ENCODE measurements around the gene NACC2.
A peak's percentile ranks its signal among the peaks of the same experiment; 100 is the strongest.

NACC2 gene

DNA sequence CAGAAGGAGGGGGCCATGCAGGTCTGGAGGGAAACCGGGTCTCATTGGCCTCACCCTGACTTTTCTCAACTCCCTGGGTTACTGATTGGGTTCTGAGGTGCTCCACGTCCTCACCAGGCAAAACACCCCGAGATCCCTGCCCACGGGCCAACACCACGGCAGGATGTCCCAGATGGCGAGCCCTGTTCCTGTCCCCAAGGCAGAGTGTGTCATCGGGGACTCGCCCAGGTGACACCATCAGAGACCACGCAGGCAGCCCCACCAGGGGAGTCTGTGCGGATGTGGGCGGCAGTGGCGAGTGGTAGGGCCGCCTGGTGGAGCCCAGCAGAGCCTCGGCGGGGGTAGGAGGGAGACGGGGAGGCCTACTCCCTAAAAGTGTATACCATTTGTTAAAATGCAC is 74.9 kb downstream of the NACC2 start:
- DNase-seq: no peak

DNA sequence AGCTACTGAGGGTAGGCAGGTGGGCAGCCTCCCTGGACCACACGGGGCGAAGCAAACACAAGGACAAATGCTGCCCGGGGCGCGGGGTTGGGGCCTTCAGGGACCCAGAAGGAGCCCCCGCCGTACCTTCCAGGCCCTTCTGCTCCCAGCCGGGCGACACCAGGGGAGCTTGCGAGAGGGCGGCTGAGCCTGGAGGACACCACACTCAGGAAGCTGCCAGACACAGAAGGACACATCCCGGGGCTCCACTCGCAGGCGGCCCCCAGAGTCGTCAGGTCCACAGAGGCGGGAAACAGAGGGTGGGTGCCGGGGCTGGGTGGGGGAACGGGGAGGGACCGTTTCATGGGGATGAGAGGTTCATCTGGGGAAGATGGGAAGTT is 75.4 kb downstream of the NACC2 start:
- DNase-seq: no peak

DNA sequence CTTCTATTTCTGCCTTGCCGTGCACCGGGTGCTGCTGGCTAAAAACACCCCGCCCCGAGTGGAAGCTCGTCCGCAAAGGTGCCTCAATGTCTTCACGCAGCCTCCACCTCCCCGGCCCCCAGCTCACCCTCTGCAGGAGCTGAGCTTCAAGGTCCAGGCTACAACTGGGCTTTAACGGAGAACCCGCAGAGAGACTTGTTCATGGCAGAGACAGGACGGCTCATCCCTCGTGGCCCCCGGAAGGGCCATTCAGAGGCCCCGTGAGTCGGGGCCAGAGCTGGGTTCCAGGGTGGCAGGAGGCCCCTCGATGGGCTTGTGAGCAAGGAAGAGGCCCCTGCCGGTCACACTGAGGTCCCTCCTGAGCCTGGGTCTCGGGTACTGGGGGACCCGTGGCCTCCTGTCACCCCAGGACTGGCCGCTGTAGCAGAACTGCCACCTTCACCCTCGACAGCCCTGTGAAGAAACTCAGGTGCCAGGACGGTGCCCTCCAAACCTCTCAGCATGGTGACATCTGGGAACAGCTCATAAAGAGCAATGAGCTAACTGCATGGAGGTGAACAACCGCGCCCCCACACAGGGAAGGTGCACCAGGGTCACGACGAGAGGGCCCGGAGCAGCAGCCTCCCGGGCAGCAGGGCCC is 75.9 kb downstream of the NACC2 start:
- no peak for DNase-seq

DNA sequence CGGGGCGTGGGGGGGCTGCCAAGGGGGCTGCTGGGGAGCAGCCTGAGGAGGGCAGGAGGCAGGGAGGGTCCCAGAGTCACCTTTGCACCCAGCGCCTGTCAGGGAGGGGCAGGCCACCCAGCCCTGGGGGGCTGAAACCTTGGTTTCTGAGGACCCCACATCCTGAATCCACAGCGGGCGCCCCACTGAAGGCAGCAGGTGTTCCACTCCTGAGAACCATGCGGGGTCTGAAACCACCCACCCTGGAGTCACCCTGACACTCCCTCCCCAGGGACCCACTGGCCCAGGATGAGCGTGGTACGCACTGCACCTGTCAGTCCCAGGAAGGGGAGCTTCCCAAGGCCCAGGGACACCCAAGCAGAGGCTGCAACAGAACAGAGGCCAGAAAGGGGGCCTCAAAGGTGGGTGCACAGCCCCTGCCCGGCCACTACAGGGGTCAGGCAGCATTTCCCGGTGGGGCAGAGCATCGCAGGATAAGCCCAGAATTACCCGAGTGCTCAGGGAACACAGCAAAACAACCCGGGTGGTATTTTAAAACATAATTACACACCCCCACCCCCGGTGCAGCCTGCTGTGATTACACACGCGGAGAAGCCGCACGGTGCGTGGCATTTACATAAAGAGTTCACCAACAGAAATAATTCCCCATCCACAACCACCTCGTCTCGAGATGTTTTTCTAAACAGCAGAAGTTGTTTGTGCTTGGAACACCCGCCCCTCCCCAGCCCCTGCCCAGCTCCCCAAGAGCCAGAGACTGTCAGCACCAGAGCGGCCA is 76.6 kb downstream of the NACC2 start:
- no peak for DNase-seq

DNA sequence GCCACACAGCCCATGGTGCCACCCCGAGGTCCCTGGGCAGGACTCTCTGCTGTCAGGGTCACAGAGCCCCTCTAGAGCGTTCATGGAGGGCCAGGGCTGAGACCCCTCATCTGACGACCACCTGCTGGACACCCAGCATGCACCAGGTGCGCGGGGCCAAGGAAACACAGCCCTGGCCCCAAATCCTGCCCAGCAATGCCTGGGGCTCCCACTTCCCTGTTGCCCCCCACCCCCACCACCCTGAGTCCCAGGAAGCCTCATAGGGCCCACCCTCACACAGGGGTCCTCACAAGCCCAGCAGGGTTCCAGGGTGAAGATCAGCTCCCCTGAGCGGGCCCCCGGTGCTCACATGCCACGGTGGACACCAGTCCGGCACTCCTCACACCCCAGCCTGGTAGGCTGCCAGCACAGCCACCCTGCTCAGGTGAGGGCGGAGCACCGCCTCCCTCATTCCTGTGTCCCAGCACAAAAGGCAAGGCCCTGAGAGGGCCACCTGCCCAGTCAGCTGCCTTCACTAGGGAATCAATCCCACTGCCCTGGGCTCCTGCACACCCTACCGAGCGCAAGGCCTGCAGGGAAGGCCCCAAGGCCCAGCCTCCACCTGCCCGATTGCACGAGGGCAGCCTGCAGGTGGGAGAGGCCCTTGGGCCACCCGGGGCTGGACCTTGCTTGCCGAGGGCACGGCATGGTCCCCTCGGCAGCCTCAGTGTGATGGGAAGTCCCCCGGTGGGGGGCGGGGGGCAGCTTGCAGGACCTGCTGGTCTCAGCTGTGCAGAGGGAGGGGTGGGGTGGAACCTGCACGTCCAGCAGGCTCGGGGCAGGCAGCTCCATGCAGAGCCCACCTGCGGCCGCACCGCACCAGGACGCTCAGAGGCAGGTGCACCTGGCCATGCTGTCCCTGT is 77.5 kb downstream of the NACC2 start:
- no peak for DNase-seq

DNA sequence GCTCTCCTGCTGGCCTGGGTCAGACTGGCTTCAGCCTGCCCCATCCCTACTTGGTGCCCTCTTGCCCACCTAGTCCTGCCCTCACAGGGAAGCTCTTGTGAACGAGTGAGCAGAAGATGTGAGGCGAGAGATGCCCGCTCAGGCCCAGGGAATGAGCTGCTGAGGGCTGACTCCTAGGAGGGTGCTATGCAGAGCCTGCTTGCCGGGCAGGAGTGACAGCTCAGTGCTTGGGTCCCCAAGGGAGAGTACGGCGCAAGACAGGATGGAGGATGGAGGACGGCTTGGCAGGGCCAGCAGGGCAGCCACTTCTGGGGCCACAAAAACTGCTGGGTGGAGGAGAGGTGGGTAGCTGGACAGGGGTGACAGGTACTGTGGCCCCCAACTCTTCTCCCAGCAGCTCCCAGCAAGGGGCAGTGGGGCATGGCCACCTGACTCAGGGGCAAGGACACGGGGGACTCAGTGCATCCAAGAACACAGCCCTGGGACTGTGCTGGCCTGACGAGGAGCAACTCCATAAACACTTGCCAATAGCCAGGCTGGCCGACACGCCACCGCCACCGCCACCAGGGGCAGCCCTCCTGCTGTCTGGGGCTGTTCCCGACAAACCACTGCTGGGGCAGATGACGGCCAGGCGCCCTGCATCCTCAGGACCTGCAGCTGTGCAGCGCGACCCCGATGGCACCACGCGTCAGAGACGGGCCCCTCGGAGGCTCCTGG is 78.4 kb downstream of the NACC2 start:
- no peak for DNase-seq

DNA sequence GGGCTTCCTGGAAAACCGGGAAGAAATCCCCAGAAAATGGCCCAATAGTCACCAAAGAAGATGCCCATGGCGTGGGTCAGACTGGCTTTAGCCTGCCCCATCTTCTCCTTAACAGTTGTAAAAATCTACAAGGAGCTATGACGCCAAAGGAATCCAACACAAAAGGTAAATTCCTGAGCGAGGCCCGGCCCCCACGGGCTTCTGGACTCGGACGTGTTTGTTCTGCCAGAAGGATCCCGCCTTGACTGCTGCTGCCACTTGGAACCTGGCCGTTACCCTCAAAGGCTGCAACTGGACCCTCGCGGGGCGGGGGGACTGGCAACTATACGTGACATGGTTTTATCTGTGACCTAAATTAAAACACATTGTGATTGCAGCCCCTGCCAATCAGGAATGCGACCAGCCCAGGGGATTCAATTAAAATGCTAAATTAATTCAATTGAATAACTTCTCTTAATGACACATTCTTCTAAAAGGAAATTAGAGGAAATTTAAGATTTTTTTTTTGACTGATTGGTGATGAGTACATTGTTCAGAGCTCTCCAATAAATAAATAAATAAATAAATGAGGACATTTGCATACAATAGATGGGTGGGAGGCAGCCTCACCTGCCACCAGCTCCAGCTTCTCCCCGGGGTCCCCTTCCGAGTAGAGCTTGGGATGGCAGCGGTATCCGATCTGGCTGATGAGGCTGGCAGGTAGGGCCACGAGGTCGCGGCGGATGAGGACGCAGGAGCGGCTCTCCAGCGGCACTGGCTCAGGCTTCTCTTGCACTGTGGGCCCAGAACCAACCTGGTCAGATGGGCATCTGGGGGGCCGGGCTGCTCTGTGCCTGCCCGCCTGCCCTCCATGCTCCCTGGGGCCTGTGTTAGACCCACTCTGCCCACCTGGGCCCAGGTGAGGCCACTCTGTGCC is 79.2 kb downstream of the NACC2 start:
- DNase-seq: no peak

DNA sequence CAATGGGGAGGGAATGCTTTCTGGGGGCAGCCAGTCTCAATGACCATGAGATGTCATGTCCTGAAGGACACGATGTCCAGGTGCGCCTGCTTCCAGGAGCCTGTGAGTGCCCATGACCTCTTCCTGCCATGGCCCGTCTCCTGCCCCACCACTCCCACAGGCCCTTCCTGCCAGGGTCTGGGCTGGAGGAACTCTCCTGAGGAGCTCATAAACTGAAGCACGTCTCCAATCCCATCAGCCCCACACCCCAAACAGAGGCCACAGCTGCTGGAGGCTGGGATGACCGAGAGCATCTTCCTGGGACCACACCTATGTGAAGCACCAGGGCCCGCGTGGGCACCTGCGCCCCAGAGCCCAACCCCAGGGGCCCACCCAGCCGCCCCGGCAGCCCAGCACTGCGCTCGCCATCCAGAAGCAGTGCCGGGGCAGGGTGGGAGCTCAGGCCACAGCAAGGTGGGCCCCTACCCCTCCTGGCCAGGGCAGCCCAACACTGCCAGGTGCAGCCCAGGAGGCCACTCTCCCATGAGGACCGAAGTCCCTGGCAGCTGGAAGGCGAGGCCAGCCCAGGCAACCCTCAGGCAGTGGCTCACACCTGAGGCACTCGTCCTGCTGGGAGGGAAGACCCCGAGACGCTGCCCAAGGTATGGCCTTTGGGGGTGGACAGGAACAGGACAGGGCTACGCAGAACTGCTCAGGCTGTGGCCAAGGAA is 80.0 kb downstream of the NACC2 start:
- no peak for DNase-seq

DNA sequence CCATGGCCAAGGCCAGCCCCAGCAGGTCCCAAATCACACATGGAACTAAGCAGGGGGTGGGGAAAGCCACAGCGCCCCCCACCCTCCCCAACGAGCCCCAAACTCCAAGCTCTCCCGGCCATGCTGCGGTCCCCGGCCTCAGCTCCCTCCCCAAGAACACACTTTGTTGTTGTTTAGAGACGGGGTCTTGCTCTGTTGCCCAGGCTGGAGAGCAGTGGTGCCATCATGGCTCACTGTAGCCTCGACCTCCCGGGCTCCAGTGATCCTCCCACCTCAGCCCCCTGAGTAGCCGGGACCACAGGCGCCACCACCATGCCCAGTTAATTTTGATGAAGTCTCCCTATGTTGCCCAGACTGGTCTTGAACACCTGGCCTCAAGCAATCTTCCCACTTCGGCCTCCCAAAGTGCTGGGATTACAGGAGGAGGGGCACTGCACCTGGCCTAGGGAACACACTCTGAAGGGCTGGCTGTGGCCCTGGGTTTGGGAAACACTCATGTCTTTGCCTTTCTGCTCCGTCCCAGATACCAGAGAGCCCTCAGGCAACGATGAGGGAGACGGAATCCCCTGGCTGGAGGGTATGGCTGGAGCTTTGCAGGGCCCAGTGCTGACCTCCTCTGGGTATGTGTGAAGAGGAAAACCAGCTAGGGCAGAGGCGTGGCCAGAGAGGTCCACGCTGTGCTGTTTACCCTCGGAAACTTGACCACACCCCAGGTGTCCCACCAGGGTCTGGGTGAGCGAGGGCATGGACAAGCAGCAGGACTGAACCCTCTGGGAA is 80.8 kb downstream of the NACC2 start:
- DNase-seq: no peak

DNA sequence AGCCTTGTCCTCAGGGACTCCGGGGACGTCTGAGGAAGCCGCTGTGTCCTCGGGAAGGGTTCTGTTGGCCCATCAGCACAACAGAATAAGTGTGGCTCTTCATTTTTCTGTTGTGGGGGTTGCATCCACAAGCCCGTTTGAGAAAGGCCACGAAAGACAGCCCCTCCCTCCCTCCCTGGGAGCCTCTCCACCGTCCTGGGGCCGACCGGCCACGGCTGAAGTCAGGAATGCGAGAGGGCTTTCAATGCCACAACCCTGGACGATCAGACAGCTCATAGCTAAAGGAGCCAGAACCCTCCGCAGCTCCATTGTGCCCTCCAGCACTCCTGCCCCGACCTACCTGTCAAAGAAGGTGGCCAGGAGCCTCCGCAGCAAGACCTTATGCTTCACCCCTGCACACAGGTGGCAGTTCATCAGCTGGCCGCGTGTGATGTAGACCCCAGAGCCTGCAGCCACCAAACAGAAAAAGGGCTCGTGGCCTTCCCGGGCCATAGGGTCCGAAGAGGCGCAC is 81.5 kb downstream of the NACC2 start:
- no peak for DNase-seq

DNA sequence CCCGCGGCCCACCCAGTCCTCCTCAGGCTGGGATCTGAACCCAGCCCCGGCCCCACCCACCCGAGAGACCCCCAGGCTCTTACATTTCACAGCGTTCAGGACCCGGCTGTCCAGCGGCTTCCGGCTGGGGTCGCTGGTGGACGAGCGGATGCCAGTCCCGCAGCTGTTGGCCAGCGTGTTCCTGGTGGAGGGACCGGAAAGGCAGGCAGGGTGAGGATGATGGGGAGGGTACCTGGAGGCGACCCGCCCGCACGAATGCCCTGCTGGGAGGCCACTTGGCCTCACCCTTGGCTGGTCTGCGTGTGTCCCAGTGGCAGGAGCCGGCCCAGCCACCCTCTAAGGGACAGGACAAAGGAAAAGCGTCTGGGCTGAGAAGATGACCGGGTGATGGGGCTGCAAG is 82.0 kb downstream of the NACC2 start:
- DNase-seq: no peak

DNA sequence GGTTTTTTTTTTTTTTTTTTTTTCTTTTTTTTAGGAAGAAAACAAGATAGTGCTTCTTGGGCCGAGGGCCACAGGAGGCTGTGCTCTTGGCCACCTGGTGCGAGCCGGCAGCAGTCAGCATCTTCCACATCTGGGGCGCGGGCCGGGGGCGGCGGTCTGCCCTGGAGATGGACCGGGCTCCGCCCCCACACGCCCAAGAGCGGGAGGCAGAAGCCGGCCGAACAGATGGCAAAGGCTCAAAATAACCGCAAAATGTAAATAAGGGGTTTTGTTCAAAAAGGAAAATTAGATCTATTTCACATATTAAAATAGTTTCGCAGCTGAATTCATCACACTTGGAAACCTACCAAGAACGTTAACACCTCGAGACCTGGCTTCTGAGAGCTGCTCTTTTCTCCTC is 82.4 kb downstream of the NACC2 start:
- no peak for DNase-seq

DNA sequence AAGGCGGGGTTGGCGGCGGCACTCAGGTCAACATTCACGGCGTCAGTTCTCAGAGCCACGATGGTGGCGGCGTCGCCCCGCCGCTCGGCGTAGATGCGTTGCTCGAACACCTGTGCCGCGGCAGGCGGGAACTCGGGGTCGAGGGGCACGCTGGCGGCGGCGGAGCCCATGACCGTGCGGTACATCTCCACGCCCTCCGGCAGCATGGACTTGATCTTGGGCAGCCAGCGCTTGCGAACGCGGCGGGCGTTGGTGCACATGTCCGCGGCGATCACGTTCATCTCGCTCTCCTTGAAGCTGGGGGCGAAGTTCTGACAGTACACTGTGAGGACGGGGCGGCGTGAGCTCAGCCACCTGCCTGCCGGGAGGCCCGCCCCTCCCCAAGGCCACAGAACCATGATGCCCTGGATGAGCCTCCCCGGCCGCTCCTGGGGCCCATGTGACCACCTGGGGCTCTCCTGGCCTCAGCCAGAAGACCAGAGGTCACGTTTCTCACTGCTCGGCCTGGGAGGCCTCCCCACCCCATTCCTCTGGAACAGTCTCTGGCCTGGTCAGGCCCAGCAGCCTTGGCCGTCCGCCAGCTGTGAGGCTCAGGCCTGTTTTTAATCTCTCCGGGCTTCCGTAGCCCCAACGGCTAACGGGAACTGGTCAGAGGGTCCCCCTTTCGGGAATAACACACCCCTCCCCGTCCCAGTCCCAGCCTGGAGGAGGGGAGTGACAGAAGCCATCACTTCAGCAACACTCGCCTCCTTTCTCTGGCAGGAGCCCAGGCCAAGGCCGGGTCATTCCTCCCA is 83.2 kb downstream of the NACC2 start:
- DNase-seq: peak; percentile 69

DNA sequence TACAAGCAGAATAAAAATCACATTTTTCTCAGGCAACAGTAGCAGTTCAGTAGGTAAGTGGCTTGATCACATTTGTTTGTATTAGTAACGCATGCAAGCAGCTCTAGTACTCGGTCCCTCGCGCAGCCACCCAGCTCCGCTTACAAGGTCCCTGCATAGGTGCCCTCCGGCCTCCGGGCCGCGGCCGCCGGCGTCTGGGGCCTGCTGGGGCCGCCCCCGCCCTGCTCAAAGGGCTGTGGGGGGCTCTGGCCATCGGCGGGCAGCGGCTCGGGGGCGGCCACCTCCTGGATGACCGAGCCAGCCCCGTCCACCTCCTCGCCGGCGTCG is 83.8 kb downstream of the NACC2 start:
- DNase-seq: no peak

DNA sequence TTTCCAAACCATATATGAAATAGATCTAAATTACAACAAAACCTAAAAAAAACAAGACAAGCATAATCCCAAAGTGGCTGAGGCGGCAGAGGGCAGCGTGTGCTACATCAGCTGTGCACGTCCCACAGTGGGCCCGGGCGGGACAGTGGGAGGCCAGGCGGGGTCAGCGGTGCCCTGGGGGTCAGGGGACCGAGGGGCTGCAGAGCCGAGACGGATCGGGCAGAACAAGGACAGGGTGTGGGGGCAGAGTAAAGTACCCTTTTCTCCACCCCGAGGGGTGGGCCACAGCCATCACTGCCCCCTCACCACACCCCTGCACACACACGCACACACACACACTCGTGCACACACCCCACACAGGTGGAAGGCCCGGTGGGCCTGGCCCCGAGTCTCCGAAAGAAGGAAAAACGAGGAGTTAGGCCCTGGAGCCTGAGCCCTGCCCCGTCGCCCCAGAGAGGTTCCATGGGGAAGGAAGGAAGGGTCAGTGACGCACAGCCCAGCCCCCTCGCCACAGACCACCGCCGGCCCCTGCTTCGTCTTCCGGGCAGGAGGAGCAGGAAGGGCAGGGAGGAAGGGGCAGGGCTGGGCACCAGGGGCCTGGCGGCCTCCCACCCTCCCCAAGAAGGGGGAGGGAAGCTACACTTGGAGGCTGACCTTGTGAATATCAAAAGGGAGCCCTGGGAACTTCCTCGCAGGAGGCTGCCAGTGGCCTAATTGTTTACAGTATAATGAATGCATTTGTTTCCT is 84.3 kb downstream of the NACC2 start:
- DNase-seq: no peak

DNA sequence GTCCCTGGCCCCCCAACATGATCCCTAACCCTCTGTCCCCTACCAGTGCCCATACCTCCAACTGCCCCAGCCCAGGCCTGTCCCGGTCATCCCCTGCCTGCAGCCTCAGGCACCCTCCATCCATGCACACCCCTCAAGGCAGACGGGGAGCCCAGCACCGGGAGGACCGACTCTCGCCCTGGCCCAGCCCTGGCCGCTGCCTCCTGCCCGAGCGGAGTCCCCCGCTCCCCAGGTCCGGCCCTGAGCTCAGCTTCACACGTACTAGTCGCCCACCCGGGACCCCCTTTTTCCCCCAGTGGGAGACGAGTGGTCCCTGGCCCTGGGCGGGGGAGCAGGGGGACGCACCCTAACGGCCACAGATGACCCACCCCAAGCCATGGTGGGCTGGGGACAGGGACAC is 84.9 kb downstream of the NACC2 start:
- no peak for DNase-seq

DNA sequence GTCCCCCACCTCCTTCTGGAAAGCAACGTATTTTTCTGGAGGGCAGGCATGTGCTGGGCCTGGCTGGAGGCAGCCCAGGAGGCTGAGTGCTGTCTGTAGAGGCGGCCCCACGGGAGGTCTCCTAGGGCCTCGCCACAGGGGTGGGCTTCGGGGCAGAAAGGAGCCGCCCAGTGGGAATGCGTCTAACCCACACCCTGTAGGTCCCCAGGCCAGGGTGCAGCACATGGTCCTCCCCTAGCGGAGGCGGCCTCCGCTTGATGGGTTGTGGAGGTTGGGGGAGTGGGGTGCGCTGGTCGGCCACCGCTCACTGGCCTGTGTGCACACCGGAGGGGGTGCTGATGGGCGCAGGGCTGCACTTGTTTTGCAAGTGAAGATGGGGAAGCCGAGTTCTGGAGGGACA is 85.6 kb downstream of the NACC2 start:
- DNase-seq: no peak

DNA sequence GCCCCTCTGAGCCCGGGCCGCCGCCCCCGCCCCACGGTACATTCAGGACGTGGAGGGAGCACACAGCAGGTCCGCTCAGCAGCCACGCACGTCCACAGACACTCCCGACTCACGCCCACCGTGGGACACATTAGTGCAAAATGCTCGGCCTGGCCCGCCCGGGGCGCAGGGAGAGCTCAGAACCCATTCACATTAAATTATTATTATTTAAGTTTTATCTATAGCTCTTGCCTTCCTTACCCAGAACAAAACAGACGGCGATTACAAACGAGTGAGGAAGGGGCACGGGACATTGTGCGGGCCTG is 86.4 kb downstream of the NACC2 start:
- no peak for DNase-seq

All from midbrain (tissue), 1 donor.